HCT116 (cell line): ENCODE results near the gene TGM1. TPM values are rescaled to one million over a fixed set of nuclear protein-coding genes. Genes with fewer than 3 reads are reported as not detected.

ENCODE experiments used
- ATAC-seq: fragments of 200-7000 bp; cut with Tn5 transposase; 2 replicates; pipeline ENCODE4 v1.9.1; 2020; ENCODE audit warnings: mild to moderate bottlenecking, moderate library complexity
- BruUV-seq: library from RNA; stranded (reverse); fragments of 400-500 nt; replicated peaks from 2 replicates; lab custom pipeline; 2021; lab: Mats Ljungman, UMichigan
- CTCF ChIA-PET: fragments of 300-600 bp; sonication (Branson Sonifier 250); formaldehyde crosslinking; loops from one replicate; lab custom pipeline; 2021; ENCODE audit warnings: antibody characterized with exemption; lab: Charles Lee
- POLR2A ChIA-PET: fragments of 300-600, 350-600 bp; sonication (Branson Sonifier 250); formaldehyde crosslinking; loops from one replicate; lab custom pipeline; 2021; ENCODE audit warnings: antibody characterized with exemption; lab: Charles Lee
- RAD21 ChIA-PET, 2 experiments: fragments of 300-600 bp; sonication (Branson Sonifier 250); formaldehyde crosslinking; loops; one replicate each; lab custom pipeline; 2023; ENCODE audit warnings: low total read pairs in 2 of 2; ENCODE audit not compliant: uncharacterized antibody in 2 of 2, unreplicated experiment in 2 of 2, low non-redundant PET in 1 of 2; lab: Charles Lee
- DNase-seq: peaks from one replicate; pipeline ENCODE4 v3.0.0-alpha.2; 2010; ENCODE audit warnings: low read depth, low spot score
- H2AFZ ChIP-seq: fragments of 200-600 bp; shearing (Covaris generic), sonication (generic); 2 replicates; pipeline ENCODE4 v1.6.1; 2017; ENCODE audit warnings: low read depth, mixed run types, mixed read lengths, antibody characterized with exemption, low read length; ENCODE audit not compliant: poor library complexity, severe bottlenecking
- H3K27ac ChIP-seq: 2 replicates; pipeline ENCODE4 v1.5.1; 2012; ENCODE audit warnings: low read depth, low read length
- H3K27me3 ChIP-seq: fragments of 200-600 bp; sonication (generic); 2 replicates; pipeline ENCODE4 v1.6.1; 2016; ENCODE audit warnings: mixed run types, low read length, mixed read lengths; ENCODE audit not compliant: insufficient read depth
- H3K36me3 ChIP-seq, 2 experiments: fragments of 200-500 bp in 1 of 2; fragments of 200-600 bp in 1 of 2; sonication (Bioruptor generic) in 1 of 2; sonication (generic) in 1 of 2; 2 replicates each; pipeline versions ENCODE4 v1.5.1 to v1.6.1; 2014 to 2016; ENCODE audit warnings: low read length in 2 of 2, inconsistent platforms in 1 of 2, mixed read lengths in 1 of 2, mixed run types in 1 of 2; ENCODE audit not compliant: insufficient read depth in 2 of 2, control insufficient read depth in 1 of 2
- H3K4me1 ChIP-seq, 2 experiments: fragments of 200-600 bp in 1 of 2; sonication (generic) in 1 of 2; 2 replicates each; pipeline versions ENCODE4 v1.5.1 to v1.6.1; 2012 to 2017; ENCODE audit warnings: low read length in 2 of 2, inconsistent platforms in 1 of 2, mild to moderate bottlenecking in 1 of 2, mixed read lengths in 1 of 2, mixed run types in 1 of 2, moderate library complexity in 1 of 2; ENCODE audit not compliant: insufficient read depth in 2 of 2, control insufficient read depth in 1 of 2
- H3K4me2 ChIP-seq: fragments of 200-600 bp; sonication (generic); 2 replicates; pipeline ENCODE4 v1.6.1; 2017; ENCODE audit warnings: mixed run types, low read length, mixed read lengths
- H3K4me3 ChIP-seq, 2 experiments: fragments of 200-600 bp in 1 of 2; sonication (generic) in 1 of 2; replicated peaks in 1 of 2; 2 replicates each; pipeline ENCODE4 v1.5.1; 2011 to 2016; ENCODE audit warnings: low read length in 2 of 2, control low read depth in 1 of 2, low read depth in 1 of 2, mild to moderate bottlenecking in 1 of 2, mixed read lengths in 1 of 2, mixed run types in 1 of 2
- H3K79me2 ChIP-seq: fragments of 200-600 bp; sonication (generic); 2 replicates; pipeline ENCODE4 v1.6.1; 2017; ENCODE audit warnings: mild to moderate bottlenecking, mixed run types, low read length, moderate library complexity, mixed read lengths; ENCODE audit not compliant: insufficient read depth
- H3K9ac ChIP-seq: fragments of 200-600 bp; sonication (generic); 2 replicates; pipeline ENCODE4 v1.6.1; 2016; ENCODE audit warnings: low read length, mixed read lengths
- H3K9me2 ChIP-seq: fragments of 200-600 bp; sonication (generic), shearing (Covaris generic); 2 replicates; pipeline ENCODE4 v1.6.1; 2017; ENCODE audit warnings: mixed run types, mild to moderate bottlenecking, moderate library complexity; ENCODE audit not compliant: insufficient read depth
- H3K9me3 ChIP-seq, 2 experiments: fragments of 200-500 bp in 1 of 2; fragments of 200-600 bp in 1 of 2; sonication (Bioruptor generic) in 1 of 2; sonication (generic) in 1 of 2; 2 replicates each; pipeline ENCODE4 v1.6.1; 2014 to 2017; ENCODE audit warnings: low read length in 2 of 2, mixed read lengths in 2 of 2, inconsistent platforms in 1 of 2, low read depth in 1 of 2, mild to moderate bottlenecking in 1 of 2, mixed run types in 1 of 2, moderate library complexity in 1 of 2; ENCODE audit not compliant: control insufficient read depth in 1 of 2, insufficient read depth in 1 of 2
- H4K20me1 ChIP-seq: fragments of 200-600 bp; sonication (generic), shearing (Covaris generic); 2 replicates; pipeline ENCODE4 v1.6.1; 2017; ENCODE audit warnings: mixed run types, mild to moderate bottlenecking, moderate library complexity; ENCODE audit not compliant: insufficient read depth
- CEBPB ChIP-seq: IDR thresholded peaks from 2 replicates; pipeline ENCODE4 v1.6.1; 2012; ENCODE audit warnings: low read depth
- ELF1 ChIP-seq: IDR thresholded peaks from 2 replicates; pipeline ENCODE4 v1.6.1; 2012; ENCODE audit warnings: low read depth, borderline replicate concordance
- JUND ChIP-seq: IDR thresholded peaks from 2 replicates; pipeline ENCODE4 v1.6.1; 2012
- POLR2AphosphoS5 ChIP-seq: IDR thresholded peaks from 2 replicates; pipeline ENCODE4 v1.6.1; 2011; ENCODE audit warnings: mild to moderate bottlenecking, low read depth, low read length, moderate library complexity
- SIN3A ChIP-seq: IDR thresholded peaks from 2 replicates; pipeline ENCODE4 v1.6.1; 2012; ENCODE audit warnings: low read depth
- SRF ChIP-seq: IDR thresholded peaks from 2 replicates; pipeline ENCODE4 v1.6.1; 2012; ENCODE audit warnings: low read depth
- TCF7L2 ChIP-seq: IDR thresholded peaks from 2 replicates; pipeline ENCODE4 v1.7.0; 2011; ENCODE audit warnings: borderline replicate concordance, inconsistent platforms; ENCODE audit not compliant: insufficient read depth, insufficient read length; ENCODE audit errors: extremely low read depth
- ZNF274 ChIP-seq: fragments of 200-500 bp; sonication (Bioruptor generic); IDR thresholded peaks from 2 replicates; pipeline ENCODE4 v1.6.1; 2014; ENCODE audit warnings: mild to moderate bottlenecking, low read depth, low read length, inconsistent platforms
- intact Hi-C: fragments of 100-400 bp; cut with micrococcal nuclease; formaldehyde crosslinking; loops from 2 replicates; pipeline ENCODE4 v1.10.0; 2022
- total RNA-seq: library from RNA; stranded (reverse); gene quantifications from one replicate; pipeline ENCODE4 v1.2.1, GENCODE V29; 2021; ENCODE audit not compliant: unreplicated experiment

The TGM1 gene
- total RNA-seq, 1 experiment from 2014 or later = 5.6 TPM

- intact Hi-C loops = no loop called here
- POLR2A ChIA-PET = no interaction called here
- ATAC-seq = no peak
- Histone ChIP-seq H3K4me1 (peaks cover 7 to 18% of the 10 kb centered on the region in 2 experiments), H3K9me2 (no peaks in the 10 kb centered on the region), H3K4me3 (no peak within 1 kb of the TSS), H3K9ac (no peak within 1 kb of the TSS), H3K36me3 (peaks cover 5 to 10% of the 10 kb centered on the region in 2 experiments; a peak in 3 of 4 replicates), H2AFZ (no peak within 1 kb of the TSS), H3K27me3 (no peaks in the 10 kb centered on the region), H3K79me2 (no peaks in the 10 kb centered on the region), H3K4me2 (no peak within 1 kb of the TSS)
- RAD21 ChIA-PET = no interaction called here
- DNase-seq = no peak
- TF ChIP-seq POLR2AphosphoS5 (no peak), TCF7L2 (no peak), ZNF274 (no peak), CEBPB (no peak), JUND (no peak), SIN3A (no peak), ELF1 (no peak)
- TF ChIP-seq, all 23 proteins: peak for 0
- Histone ChIP-seq H3K27ac (no peak within 1 kb of the TSS), H3K9me3 (no peaks in the 10 kb centered on the region), H4K20me1 (no peaks in the 10 kb centered on the region)
- no TSS peak for BruUV-seq
- CTCF ChIA-PET = no interaction called here
Observed at GRCh38 chr14:24310646-24311604, 47.9 kb upstream of the TGM1 start, which contains the start of gene LTB4R. Gene LTB4R (plus strand): TSS chr14:24311502. CDS start chr14:24315652, 4,150 bp downstream.

DNA sequence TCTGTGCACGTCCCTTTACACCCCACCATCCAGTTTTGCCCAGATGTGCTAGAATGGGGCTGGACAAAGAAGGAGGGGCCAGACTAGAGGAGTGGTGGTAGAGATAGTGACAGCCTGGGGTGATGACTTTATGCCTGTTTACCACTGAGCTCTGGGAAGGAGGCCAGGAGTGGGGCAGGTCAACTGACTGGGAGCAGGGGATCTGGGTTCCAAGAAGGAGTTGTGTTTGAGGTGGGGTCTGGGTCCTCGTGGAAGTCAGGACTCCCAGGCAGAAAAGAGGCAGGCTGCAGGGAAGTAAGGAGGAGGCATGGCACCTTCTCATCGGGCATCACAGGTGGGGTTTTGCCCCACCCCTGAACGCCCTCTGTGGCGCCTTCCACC, 47.3 kb upstream of the TGM1 start:
- TF ChIP-seq SRF (no peak), JUND (no peak)
- ChIA-PET RAD21 (no interaction called here), CTCF (no interaction called here), POLR2A (no interaction called here)
- H4K20me1 ChIP-seq = no peaks in the 10 kb centered on the region
- ATAC-seq (no peak), DNase-seq (no peak)
- no peaks in the 10 kb centered on the region for H3K9me3 ChIP-seq
- H3K4me1 ChIP-seq = peaks cover 7 to 16% of the 10 kb centered on the region in 2 experiments
- no TSS peak for BruUV-seq
- H3K9ac ChIP-seq = no peak overlapping the region
- no peaks in the 10 kb centered on the region for H3K79me2 ChIP-seq
- intact Hi-C loops = no loop called here
- no peak overlapping the region for H3K27ac ChIP-seq
- no peaks in the 10 kb centered on the region for H3K9me2 ChIP-seq
- H3K4me3 ChIP-seq = no peak overlapping the region
- no peak overlapping the region for H2AFZ ChIP-seq
- peaks cover 10 to 15% of the 10 kb centered on the region in 2 experiments; a peak in 3 of 4 replicates for H3K36me3 ChIP-seq
- no peak overlapping the region for H3K4me2 ChIP-seq
- H3K27me3 ChIP-seq = no peaks in the 10 kb centered on the region
